GM12801 (cell line): ENCODE measurements around the gene REC8.

Experiments
- CTCF ChIP-seq: IDR thresholded peaks from one replicate; pipeline ENCODE4 v1.5.1; 2011; ENCODE audit warnings: control low read depth; ENCODE audit not compliant: insufficient read length; ENCODE audit errors: extremely low read depth

Gene REC8

DNA sequence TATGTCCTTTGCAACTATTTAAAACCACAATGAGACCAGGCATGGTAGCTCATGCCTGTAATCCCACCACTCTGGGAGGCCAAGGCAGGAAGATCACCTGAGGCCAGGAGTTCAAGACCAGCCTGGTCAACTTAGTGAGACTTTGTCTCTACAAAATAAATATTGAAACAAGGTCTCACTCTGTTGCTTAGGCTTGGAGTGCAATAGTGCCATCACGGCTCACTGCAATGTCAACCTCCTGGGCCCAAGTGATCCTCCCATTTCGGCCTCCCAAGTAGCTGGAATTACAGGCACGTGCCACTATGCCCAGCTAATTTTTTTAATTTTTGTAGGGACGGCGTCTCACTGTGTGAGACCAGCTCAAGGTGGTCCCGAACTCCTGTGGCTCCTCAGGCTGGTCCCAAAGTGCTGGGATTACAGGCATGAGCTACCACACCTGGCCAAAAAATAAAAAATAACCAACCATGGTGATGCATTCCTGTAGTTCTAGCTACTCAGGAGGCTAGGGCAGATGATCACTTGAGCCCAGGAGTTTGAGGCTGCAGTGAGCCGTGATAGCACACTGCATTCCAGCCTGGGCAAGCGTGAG is 42.4 kb upstream of the REC8 start:
- TF ChIP-seq CTCF, result no peak

- no peak for TF ChIP-seq CTCF
Measured at GRCh38 chr14:24130380-24130716, 41.5 kb upstream of the REC8 start, which contains the start of gene FITM1. Gene FITM1, plus strand, starts transcription at chr14:24130659. Its CDS starts 905 bp downstream, at chr14:24131564.

GRCh38 chr14:24130717-24131548 is 40.9 kb upstream of the REC8 start:
- TF ChIP-seq CTCF, result no peak

- TF ChIP-seq CTCF, result no peak
Measured at GRCh38 chr14:24131549-24131966, 40.3 kb upstream of the REC8 start.

DNA sequence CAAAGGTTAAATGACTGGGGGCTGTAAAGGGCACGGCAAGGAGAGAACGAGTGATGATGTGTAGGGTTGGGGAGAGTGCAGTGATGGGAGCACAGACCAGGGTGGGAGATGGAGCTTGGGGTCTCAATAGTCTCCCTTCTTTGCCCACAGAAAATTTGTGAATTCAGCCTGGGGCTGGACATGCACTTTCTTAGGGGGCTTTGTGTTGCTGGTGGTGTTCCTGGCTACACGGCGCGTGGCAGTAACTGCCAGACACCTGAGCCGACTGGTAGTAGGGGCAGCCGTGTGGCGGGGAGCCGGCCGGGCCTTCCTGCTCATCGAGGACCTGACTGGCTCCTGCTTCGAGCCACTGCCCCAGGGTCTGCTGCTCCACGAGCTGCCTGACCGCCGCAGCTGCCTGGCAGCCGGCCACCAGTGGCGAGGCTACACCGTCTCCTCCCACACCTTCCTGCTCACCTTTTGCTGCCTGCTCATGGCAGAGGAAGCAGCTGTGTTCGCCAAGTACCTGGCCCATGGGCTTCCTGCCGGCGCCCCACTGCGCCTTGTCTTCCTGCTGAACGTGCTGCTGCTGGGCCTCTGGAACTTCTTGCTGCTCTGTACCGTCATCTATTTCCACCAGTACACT is 39.7 kb upstream of the REC8 start:
- no peak for TF ChIP-seq CTCF

GRCh38 chr14:24132976-24133375 is 38.9 kb upstream of the REC8 start:
- TF ChIP-seq CTCF, result no peak

- TF ChIP-seq CTCF, result no peak
Measured at GRCh38 chr14:24133735-24134134, 38.1 kb upstream of the REC8 start.
